OCI-LY3 (cell line): ENCODE results near the gene NECAP2.

Source experiments
- EZH2phosphoT487 ChIP-seq: fragments of 200-600 bp; shearing (Covaris generic); IDR thresholded peaks from 2 replicates; pipeline ENCODE4 v1.6.1; 2018; ENCODE audit warnings: antibody characterized with exemption, mixed run types, low read depth
- TF ChIP-seq, protein P1 (sequence below): fragments of 200-600, 300-600 bp; sonication (generic); IDR thresholded peaks from 2 replicates; pipeline ENCODE4 v1.5.1; 2014; ENCODE audit warnings: antibody characterized with exemption, low read length, low read depth

DNA sequence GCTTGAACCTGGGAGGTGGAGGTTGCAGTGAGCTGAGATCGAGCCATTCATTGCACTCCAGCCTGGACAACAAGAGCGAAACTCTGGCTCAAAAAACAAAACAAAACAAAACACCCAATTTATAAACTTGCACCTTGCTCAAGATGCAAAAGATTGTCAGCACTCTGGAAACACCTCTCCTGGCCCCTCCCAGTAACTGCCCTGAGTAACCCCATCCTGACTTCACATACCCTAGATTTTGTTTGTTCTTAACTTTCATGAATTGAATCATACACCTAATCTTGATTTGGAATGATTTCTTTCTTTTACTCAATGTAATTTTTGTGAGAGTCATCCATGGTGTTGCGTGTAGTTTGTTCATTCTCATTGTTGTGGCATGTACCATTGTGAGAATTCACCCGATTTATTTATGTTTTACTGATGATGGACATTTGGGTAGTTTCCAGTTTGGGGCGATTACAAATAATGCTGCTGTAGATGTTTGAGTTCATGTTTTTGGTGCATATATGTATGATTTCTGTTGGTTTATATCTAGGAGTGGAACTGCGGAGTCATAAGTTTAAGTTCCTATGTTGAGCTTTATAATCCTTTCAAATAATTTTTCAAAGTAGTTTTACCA lies 10.4 kb downstream of the NECAP2 start:
- TF ChIP-seq, protein P1, sequence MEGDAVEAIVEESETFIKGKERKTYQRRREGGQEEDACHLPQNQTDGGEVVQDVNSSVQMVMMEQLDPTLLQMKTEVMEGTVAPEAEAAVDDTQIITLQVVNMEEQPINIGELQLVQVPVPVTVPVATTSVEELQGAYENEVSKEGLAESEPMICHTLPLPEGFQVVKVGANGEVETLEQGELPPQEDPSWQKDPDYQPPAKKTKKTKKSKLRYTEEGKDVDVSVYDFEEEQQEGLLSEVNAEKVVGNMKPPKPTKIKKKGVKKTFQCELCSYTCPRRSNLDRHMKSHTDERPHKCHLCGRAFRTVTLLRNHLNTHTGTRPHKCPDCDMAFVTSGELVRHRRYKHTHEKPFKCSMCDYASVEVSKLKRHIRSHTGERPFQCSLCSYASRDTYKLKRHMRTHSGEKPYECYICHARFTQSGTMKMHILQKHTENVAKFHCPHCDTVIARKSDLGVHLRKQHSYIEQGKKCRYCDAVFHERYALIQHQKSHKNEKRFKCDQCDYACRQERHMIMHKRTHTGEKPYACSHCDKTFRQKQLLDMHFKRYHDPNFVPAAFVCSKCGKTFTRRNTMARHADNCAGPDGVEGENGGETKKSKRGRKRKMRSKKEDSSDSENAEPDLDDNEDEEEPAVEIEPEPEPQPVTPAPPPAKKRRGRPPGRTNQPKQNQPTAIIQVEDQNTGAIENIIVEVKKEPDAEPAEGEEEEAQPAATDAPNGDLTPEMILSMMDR: no peak
- TF ChIP-seq EZH2phosphoT487: no peak
